ENCODE measurements around the gene PIGR. TPM values are rescaled to one million over a fixed set of nuclear protein-coding genes. Genes with fewer than 3 reads are reported as not detected.

PIGR gene
- total RNA-seq, 1 experiment from 2014 or later: 2.6 TPM

GRCh38 chr1:206916000-206916709 is 30.1 kb downstream of the PIGR start:
- Histone ChIP-seq H3K4me3 (replicated peaks in 1 of 2; ENCODE audit: low read depth in 1 of 2, low read length in 2 of 2) (no peak overlapping the region), H4K20me1 (ENCODE audit: insufficient read depth) (no peaks in the 10 kb centered on the region), H3K9me3 (ENCODE audit: control insufficient read depth in 1 of 2, insufficient read depth in 1 of 2, low read depth in 1 of 2, low read length in 2 of 2) (no peaks in the 10 kb centered on the region), H3K79me2 (ENCODE audit: insufficient read depth, low read length) (no peaks in the 10 kb centered on the region), H3K9me2 (ENCODE audit: insufficient read depth) (no peaks in the 10 kb centered on the region), H3K36me3 (ENCODE audit: control insufficient read depth in 1 of 2, insufficient read depth in 2 of 2, low read length in 2 of 2) (no peaks in the 10 kb centered on the region), H2AFZ (ENCODE audit: low read depth, low read length, poor library complexity, severe bottlenecking) (no peak overlapping the region), H3K27ac (ENCODE audit: low read depth, low read length) (no peak overlapping the region), H3K9ac (ENCODE audit: low read length) (no peak overlapping the region), H3K4me2 (ENCODE audit: low read length) (no peak overlapping the region), H3K4me1 (ENCODE audit: control insufficient read depth in 1 of 2, insufficient read depth in 2 of 2, low read length in 2 of 2) (no peaks in the 10 kb centered on the region), H3K27me3 (ENCODE audit: insufficient read depth, low read length) (no peaks in the 10 kb centered on the region; the same call in 1 of the 2 replicates)
- no TSS peak for BruUV-seq (replicated peaks)
- no peak for ATAC-seq
- ChIA-PET RAD21 (ENCODE audit: low non-redundant PET in 1 of 2, low total read pairs in 2 of 2, uncharacterized antibody in 2 of 2, unreplicated experiment in 2 of 2) (no interaction called here), CTCF (no interaction called here), POLR2A (no interaction called here)
- TF ChIP-seq ZBTB33 (IDR thresholded peaks at IDR 0.05; ENCODE audit: extremely low read depth, insufficient replicate concordance, low read length): no peak
- TF ChIP-seq FOSL1 (IDR thresholded peaks at IDR 0.05; ENCODE audit: low read depth): no peak
- no peak for TF ChIP-seq CTCF (IDR thresholded peaks at IDR 0.05 in 2 of 3, conservative IDR thresholded peaks at IDR 0.05 in 1 of 3; ENCODE audit: borderline replicate concordance in 1 of 3, insufficient read depth in 1 of 3, low read depth in 2 of 3, low read length in 2 of 3)
- TF ChIP-seq ATF3 (IDR thresholded peaks at IDR 0.05): no peak
- no peak for TF ChIP-seq YY1 (IDR thresholded peaks at IDR 0.05; ENCODE audit: extremely low read depth, insufficient replicate concordance, low read depth, low read length)
- TF ChIP-seq SRF (IDR thresholded peaks at IDR 0.05; ENCODE audit: low read depth): no peak
- TF ChIP-seq TCF7L2 (IDR thresholded peaks at IDR 0.05; ENCODE audit: borderline replicate concordance, extremely low read depth, insufficient read depth, insufficient read length): no peak
- no peak for TF ChIP-seq ZNF274 (IDR thresholded peaks at IDR 0.05; ENCODE audit: low read depth, low read length)
- no peak for TF ChIP-seq CBX3 (IDR thresholded peaks at IDR 0.05; ENCODE audit: low read depth)
- TF ChIP-seq POLR2AphosphoS5 (IDR thresholded peaks at IDR 0.05; ENCODE audit: low read depth, low read length): no peak
- TF ChIP-seq EZH2 (IDR thresholded peaks at IDR 0.05): no peak
- no peak for TF ChIP-seq ELF1 (IDR thresholded peaks at IDR 0.05; ENCODE audit: borderline replicate concordance, low read depth)
- no peak for TF ChIP-seq MAX (IDR thresholded peaks at IDR 0.05)
- TF ChIP-seq RAD21 (IDR thresholded peaks at IDR 0.05; ENCODE audit: low read depth): no peak
- intact Hi-C loops (cut with micrococcal nuclease): no loop called here
- DNase-seq (ENCODE audit: low read depth, low spot score): no peak

Measured in HCT116 (cell line).